KMS-11 (cell line): Measurements from ENCODE around the gene LRATD1.
A peak's percentile ranks its signal among the peaks of the same experiment; 100 is the strongest.

Experiments used
- H2AFZ ChIP-seq: fragments of 200-600 bp; sonication (generic); 2 replicates; pipeline ENCODE4 v1.6.1; 2016; ENCODE audit warnings: antibody characterized with exemption, mixed run types, low read depth
- H3K27ac ChIP-seq: fragments of 200-600 bp; sonication (generic); 2 replicates; pipeline ENCODE4 v1.6.1; 2016; ENCODE audit warnings: mild to moderate bottlenecking, mixed run types
- H3K27me3 ChIP-seq: fragments of 200-600 bp; sonication (generic); 2 replicates; pipeline ENCODE4 v1.6.1; 2017; ENCODE audit warnings: mild to moderate bottlenecking, low read depth, mixed run types, moderate library complexity; ENCODE audit not compliant: insufficient read depth
- H3K36me3 ChIP-seq: fragments of 200-600 bp; sonication (generic); 2 replicates; pipeline ENCODE4 v1.6.1; 2017; ENCODE audit warnings: mild to moderate bottlenecking, mixed run types; ENCODE audit not compliant: insufficient read depth
- H3K4me1 ChIP-seq: fragments of 200-600 bp; sonication (generic); 2 replicates; pipeline ENCODE4 v1.6.1; 2016; ENCODE audit warnings: mild to moderate bottlenecking, low read depth, mixed run types; ENCODE audit not compliant: poor library complexity, severe bottlenecking
- H3K4me2 ChIP-seq: fragments of 200-600 bp; sonication (generic); 2 replicates; pipeline ENCODE4 v1.7.0; 2016; ENCODE audit warnings: mild to moderate bottlenecking, mixed run types
- H3K4me3 ChIP-seq: fragments of 200-600 bp; sonication (generic); IDR thresholded peaks from 2 replicates; pipeline ENCODE4 v1.6.1; 2017; ENCODE audit warnings: low read depth, low read length, mixed read lengths; ENCODE audit not compliant: insufficient read depth
- H3K79me2 ChIP-seq: fragments of 200-600 bp; sonication (generic); 2 replicates; pipeline ENCODE4 v1.6.1; 2016; ENCODE audit warnings: low read depth, mixed run types; ENCODE audit not compliant: insufficient read depth
- H3K9ac ChIP-seq: fragments of 200-600 bp; sonication (generic); 2 replicates; pipeline ENCODE4 v1.6.1; 2016; ENCODE audit warnings: mild to moderate bottlenecking, mixed run types
- H4K20me1 ChIP-seq: fragments of 200-600 bp; sonication (generic); 2 replicates; pipeline ENCODE4 v1.6.1; 2016; ENCODE audit warnings: mild to moderate bottlenecking, mixed run types; ENCODE audit not compliant: insufficient read depth
- TF ChIP-seq, protein P1 (sequence below): fragments of 200-600 bp; sonication (generic); conservative IDR thresholded peaks from 2 replicates; pipeline ENCODE4 v1.6.1; 2017; ENCODE audit warnings: low read depth, mild to moderate bottlenecking, antibody characterized with exemption, low read length, moderate library complexity, mixed read lengths

The LRATD1 gene

DNA sequence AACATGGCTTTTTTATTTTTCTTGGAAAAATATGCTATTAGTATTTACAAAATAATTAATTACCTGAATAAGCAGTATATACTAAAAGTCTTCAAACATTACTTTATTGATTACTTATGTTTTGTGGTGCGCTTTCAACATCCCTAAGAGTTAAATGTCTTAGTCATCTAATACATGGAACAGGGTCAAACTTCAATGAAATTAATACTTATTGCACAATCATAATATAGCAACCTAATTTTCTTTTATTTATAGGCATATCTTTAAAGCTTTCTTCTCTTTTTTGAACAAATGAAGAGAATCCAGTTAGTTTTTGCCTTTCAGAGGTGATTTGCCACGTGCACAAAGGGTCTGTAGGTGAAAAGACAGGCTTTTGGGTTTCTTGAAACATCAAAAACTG lies 6.0 kb downstream of the LRATD1 start:
- Histone ChIP-seq H4K20me1 (no peaks in the 10 kb centered on the region), H3K27ac (no peak overlapping the region), H3K4me2 (no peak overlapping the region), H3K4me1 (no peaks in the 10 kb centered on the region), H3K9ac (no peak overlapping the region), H2AFZ (no peak overlapping the region), H3K4me3 (no peak overlapping the region), H3K27me3 (no peaks in the 10 kb centered on the region), H3K79me2 (no peaks in the 10 kb centered on the region), H3K36me3 (no peaks in the 10 kb centered on the region)
- TF ChIP-seq, protein P1, sequence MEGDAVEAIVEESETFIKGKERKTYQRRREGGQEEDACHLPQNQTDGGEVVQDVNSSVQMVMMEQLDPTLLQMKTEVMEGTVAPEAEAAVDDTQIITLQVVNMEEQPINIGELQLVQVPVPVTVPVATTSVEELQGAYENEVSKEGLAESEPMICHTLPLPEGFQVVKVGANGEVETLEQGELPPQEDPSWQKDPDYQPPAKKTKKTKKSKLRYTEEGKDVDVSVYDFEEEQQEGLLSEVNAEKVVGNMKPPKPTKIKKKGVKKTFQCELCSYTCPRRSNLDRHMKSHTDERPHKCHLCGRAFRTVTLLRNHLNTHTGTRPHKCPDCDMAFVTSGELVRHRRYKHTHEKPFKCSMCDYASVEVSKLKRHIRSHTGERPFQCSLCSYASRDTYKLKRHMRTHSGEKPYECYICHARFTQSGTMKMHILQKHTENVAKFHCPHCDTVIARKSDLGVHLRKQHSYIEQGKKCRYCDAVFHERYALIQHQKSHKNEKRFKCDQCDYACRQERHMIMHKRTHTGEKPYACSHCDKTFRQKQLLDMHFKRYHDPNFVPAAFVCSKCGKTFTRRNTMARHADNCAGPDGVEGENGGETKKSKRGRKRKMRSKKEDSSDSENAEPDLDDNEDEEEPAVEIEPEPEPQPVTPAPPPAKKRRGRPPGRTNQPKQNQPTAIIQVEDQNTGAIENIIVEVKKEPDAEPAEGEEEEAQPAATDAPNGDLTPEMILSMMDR, result no peak

DNA sequence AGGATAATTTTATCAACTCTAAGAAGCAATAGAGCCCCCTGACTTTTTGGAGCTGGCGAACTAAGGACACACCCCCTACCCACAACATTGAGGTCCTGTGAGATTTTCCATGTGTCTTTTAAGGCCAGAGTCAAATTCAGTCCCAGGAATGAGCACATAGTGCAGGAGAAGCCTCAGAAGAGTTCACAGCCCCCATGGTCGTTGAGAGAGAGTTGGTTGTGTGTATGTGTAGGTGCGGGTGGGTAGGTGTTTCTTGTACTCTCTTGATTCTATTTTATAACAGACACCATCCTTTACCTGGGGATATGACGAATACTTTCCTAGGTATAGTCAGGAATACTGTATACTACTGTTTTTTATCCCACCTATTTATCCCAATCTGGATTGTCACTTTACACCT lies 8.6 kb downstream of the LRATD1 start:
- no peaks in the 10 kb centered on the region for H3K79me2 ChIP-seq
- no peak overlapping the region for H3K4me2 ChIP-seq
- no peaks in the 10 kb centered on the region for H4K20me1 ChIP-seq
- no peaks in the 10 kb centered on the region for H3K36me3 ChIP-seq
- no peak overlapping the region for H3K9ac ChIP-seq
- H3K27me3 ChIP-seq, result no peaks in the 10 kb centered on the region
- TF ChIP-seq, protein P1, result no peak
- H3K4me1 ChIP-seq, result no peaks in the 10 kb centered on the region
- no peak overlapping the region for H3K4me3 ChIP-seq
- no peak overlapping the region for H2AFZ ChIP-seq
- no peak overlapping the region for H3K27ac ChIP-seq

DNA sequence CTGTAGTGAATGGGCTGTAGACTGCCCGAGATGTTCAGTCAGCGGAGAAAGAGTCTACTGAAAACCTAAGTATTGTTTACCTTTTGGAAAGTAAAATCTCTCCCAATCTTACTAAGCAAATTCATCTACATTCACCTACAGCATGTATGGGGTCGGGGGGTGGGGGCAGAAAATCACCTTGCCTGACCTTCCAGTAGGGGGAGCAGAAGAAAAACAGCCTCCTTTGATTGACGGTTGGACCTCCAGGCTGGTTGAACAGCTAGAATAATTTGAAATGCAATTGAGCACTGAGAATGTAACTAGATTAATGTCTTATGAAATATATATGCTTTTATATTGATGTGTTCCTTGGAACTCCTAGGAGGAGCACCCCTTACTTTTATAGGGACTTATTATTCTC lies 10.0 kb downstream of the LRATD1 start:
- H3K4me3 ChIP-seq, result no peak overlapping the region
- no peaks in the 10 kb centered on the region for H3K27me3 ChIP-seq
- no peak overlapping the region for H3K27ac ChIP-seq
- H3K9ac ChIP-seq, result no peak overlapping the region
- no peaks in the 10 kb centered on the region for H3K79me2 ChIP-seq
- no peak overlapping the region for H2AFZ ChIP-seq
- H3K4me1 ChIP-seq, result no peaks in the 10 kb centered on the region
- H4K20me1 ChIP-seq, result no peaks in the 10 kb centered on the region
- H3K36me3 ChIP-seq, result no peaks in the 10 kb centered on the region
- no peak overlapping the region for H3K4me2 ChIP-seq
- TF ChIP-seq, protein P1, result peak; percentile 52

DNA sequence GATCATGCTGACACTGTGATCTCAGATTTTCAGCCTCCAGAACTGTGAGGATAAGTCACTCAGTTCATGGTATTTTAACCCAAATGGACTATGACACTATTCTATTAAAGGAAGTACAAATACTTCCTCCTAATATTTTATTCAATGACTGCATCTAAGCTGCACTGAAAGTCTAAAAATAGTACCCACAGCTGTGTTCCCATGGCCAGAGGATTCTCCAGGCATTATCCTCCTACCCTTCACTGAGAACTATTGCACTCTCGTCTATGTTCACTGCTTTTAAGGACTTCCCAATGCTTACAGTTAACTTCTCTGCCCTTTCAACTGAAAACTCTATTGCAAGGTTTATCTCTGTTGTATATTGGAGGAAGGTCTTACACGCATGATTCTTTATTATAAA lies 15.2 kb downstream of the LRATD1 start:
- no peaks in the 10 kb centered on the region for H3K27me3 ChIP-seq
- no peak overlapping the region for H2AFZ ChIP-seq
- no peaks in the 10 kb centered on the region for H4K20me1 ChIP-seq
- H3K9ac ChIP-seq, result no peak overlapping the region
- no peak overlapping the region for H3K4me3 ChIP-seq
- H3K4me1 ChIP-seq, result no peaks in the 10 kb centered on the region
- no peaks in the 10 kb centered on the region for H3K36me3 ChIP-seq
- no peak overlapping the region for H3K4me2 ChIP-seq
- TF ChIP-seq, protein P1, result no peak
- no peak overlapping the region for H3K27ac ChIP-seq
- H3K79me2 ChIP-seq, result no peaks in the 10 kb centered on the region
